ENCODE measurements around the gene DARS1.

The DARS1 gene

GRCh38 chr2:135994281-135994680 lies 8.9 kb upstream of the DARS1 start:
- Histone ChIP-seq H3F3A (ENCODE audit: control insufficient read depth, insufficient read depth) (peaks cover 11% of the 10 kb centered on the region), H3K4me1 (ENCODE audit: control insufficient read depth, low read length) (peaks cover 36% of the 10 kb centered on the region), H3K9me2 (replicated peaks; ENCODE audit: control insufficient read depth, low read length) (no peaks in the 10 kb centered on the region), H3K79me2 (ENCODE audit: control insufficient read depth, low read length) (no peaks in the 10 kb centered on the region), H3K36me3 (ENCODE audit: control insufficient read depth, low read length) (peaks cover 3% of the 10 kb centered on the region; the same call in 1 of the 2 replicates), H3K9me3 (ENCODE audit: control insufficient read depth, insufficient read depth, low read length) (0 out of 2 replicates have a peak, but pooled peaks cover 3% of the 10 kb centered on the region), H4K20me1 (ENCODE audit: control insufficient read depth, insufficient read depth, low read depth, low read length) (no peaks in the 10 kb centered on the region), H3K27ac (ENCODE audit: low read depth, low read length) (no peak overlapping the region), H3K27me3 (ENCODE audit: control insufficient read depth, low read length) (no peaks in the 10 kb centered on the region), H3K4me3 (ENCODE audit: low read length) (no peak overlapping the region), H3K4me2 (ENCODE audit: low read length) (no peak overlapping the region)
- TF ChIP-seq CTCF (IDR thresholded peaks at IDR 0.05; ENCODE audit: low read depth, low read length, poor library complexity, severe bottlenecking) (no peak), EZH2phosphoT487 (IDR thresholded peaks at IDR 0.05; ENCODE audit: borderline replicate concordance, low read length) (no peak)

- peaks cover 3% of the 10 kb centered on the region; the same call in 1 of the 2 replicates for H3K36me3 ChIP-seq (ENCODE audit: control insufficient read depth, low read length)
- no peaks in the 10 kb centered on the region for H4K20me1 ChIP-seq (ENCODE audit: control insufficient read depth, insufficient read depth, low read depth, low read length)
- H3K27me3 ChIP-seq (ENCODE audit: control insufficient read depth, low read length) = no peaks in the 10 kb centered on the region
- H3K4me2 ChIP-seq (ENCODE audit: low read length) = no peak overlapping the region
- H3K79me2 ChIP-seq (ENCODE audit: control insufficient read depth, low read length) = no peaks in the 10 kb centered on the region
- no peaks in the 10 kb centered on the region for H3K9me2 ChIP-seq (replicated peaks; ENCODE audit: control insufficient read depth, low read length)
- H3K9me3 ChIP-seq (ENCODE audit: control insufficient read depth, insufficient read depth, low read length) = 0 out of 2 replicates have a peak, but pooled peaks cover 3% of the 10 kb centered on the region
- peaks cover 8% of the 10 kb centered on the region for H3F3A ChIP-seq (ENCODE audit: control insufficient read depth, insufficient read depth)
- H3K27ac ChIP-seq (ENCODE audit: low read depth, low read length) = no peak overlapping the region
- TF ChIP-seq EZH2phosphoT487 (IDR thresholded peaks at IDR 0.05; ENCODE audit: borderline replicate concordance, low read length) (no peak), CTCF (IDR thresholded peaks at IDR 0.05; ENCODE audit: low read depth, low read length, poor library complexity, severe bottlenecking) (no peak)
- H3K4me3 ChIP-seq (ENCODE audit: low read length) = no peak overlapping the region
- peaks cover 27% of the 10 kb centered on the region for H3K4me1 ChIP-seq (ENCODE audit: control insufficient read depth, low read length)
Observed at GRCh38 chr2:135993421-135993820, 8.0 kb upstream of the DARS1 start.

DNA sequence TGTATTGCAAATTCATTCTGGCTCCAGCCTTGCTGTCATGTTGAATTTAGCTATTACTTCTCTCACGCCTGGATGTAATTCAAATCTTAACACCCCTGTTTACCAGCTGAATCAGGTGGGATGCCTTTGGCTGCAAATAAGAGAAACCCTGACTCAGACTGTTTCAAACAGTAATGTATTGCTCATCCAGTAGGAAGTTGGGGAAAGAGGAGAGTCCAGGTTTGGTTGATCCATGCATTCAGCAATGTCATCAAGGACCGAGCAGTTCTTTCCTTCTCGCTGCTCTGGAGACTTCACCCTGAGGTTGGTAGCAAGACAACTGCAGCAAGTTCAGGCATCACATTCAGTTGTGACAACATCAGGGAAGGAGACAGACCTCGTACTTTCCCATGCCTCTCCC lies 6.4 kb upstream of the DARS1 start:
- Histone ChIP-seq H3K4me1 (ENCODE audit: control insufficient read depth, low read length) (peaks cover 17% of the 10 kb centered on the region), H3K9me2 (replicated peaks; ENCODE audit: control insufficient read depth, low read length) (no peaks in the 10 kb centered on the region), H4K20me1 (ENCODE audit: control insufficient read depth, insufficient read depth, low read depth, low read length) (no peaks in the 10 kb centered on the region), H3K36me3 (ENCODE audit: control insufficient read depth, low read length) (peaks cover 3% of the 10 kb centered on the region; the same call in 1 of the 2 replicates), H3K27ac (ENCODE audit: low read depth, low read length) (no peak overlapping the region), H3K79me2 (ENCODE audit: control insufficient read depth, low read length) (no peaks in the 10 kb centered on the region), H3F3A (ENCODE audit: control insufficient read depth, insufficient read depth) (no peaks in the 10 kb centered on the region; the same call in 1 of the 2 replicates), H3K27me3 (ENCODE audit: control insufficient read depth, low read length) (no peaks in the 10 kb centered on the region), H3K4me3 (ENCODE audit: low read length) (no peak overlapping the region), H3K9me3 (ENCODE audit: control insufficient read depth, insufficient read depth, low read length) (0 out of 2 replicates have a peak, but pooled peaks cover 3% of the 10 kb centered on the region), H3K4me2 (ENCODE audit: low read length) (no peak overlapping the region)
- TF ChIP-seq CTCF (IDR thresholded peaks at IDR 0.05; ENCODE audit: low read depth, low read length, poor library complexity, severe bottlenecking) (no peak), EZH2phosphoT487 (IDR thresholded peaks at IDR 0.05; ENCODE audit: borderline replicate concordance, low read length) (no peak)

All from DOHH2 (cell line).